Measurements from ENCODE around the gene AKAP6. TPM values are rescaled to one million over a fixed set of nuclear protein-coding genes. Genes with fewer than 3 reads are reported as not detected.

AKAP6 gene
- total RNA-seq, 1 experiment from 2014 or later = 2.8 TPM

- intact Hi-C loops (cut with micrococcal nuclease; ENCODE audit: unreplicated experiment) = no loop called here
- no TSS peak for BruUV-seq (replicated peaks)
- DNase-seq = no peak
- H3K4me1 Mint-ChIP-seq (ENCODE audit: low read depth, unreplicated experiment) = no peaks in the 10 kb centered on the region
- CTCF ChIA-PET = interaction anchor here (1.3 kb wide), 1 partner anchor 10 kb away, joined by 3 read pairs; no protein-coding TSS in a partner anchor
- H3K36me3 Mint-ChIP-seq (ENCODE audit: insufficient read depth, unreplicated experiment) = no peaks in the 10 kb centered on the region
- H3K27ac Mint-ChIP-seq (ENCODE audit: unreplicated experiment) = no peak overlapping the region
- TF ChIP-seq CTCF (IDR thresholded peaks at IDR 0.05; ENCODE audit: unreplicated experiment) = no peak
- no peaks in the 10 kb centered on the region for H3K9me3 Mint-ChIP-seq (ENCODE audit: low read depth, unreplicated experiment)
- H3K4me3 Mint-ChIP-seq (ENCODE audit: low read depth, unreplicated experiment) = no peak overlapping the region
- H3K27me3 Mint-ChIP-seq (ENCODE audit: unreplicated experiment) = no peaks in the 10 kb centered on the region
Measured at GRCh38 chr14:32611752-32612151, 282.7 kb downstream of the AKAP6 start.

GRCh38 chr14:32618991-32619390 is 289.9 kb downstream of the AKAP6 start:
- CTCF ChIA-PET = no interaction called here
- H3K4me3 Mint-ChIP-seq (ENCODE audit: low read depth, unreplicated experiment) = no peak overlapping the region

GRCh38 chr14:32620303-32620702 is 291.2 kb downstream of the AKAP6 start:
- no TSS peak for BruUV-seq (replicated peaks)
- DNase-seq = no peak
- intact Hi-C loops (cut with micrococcal nuclease; ENCODE audit: unreplicated experiment) = no loop called here
- no peak overlapping the region for H3K27ac Mint-ChIP-seq (ENCODE audit: unreplicated experiment)
- CTCF ChIA-PET = no interaction called here
- TF ChIP-seq CTCF (IDR thresholded peaks at IDR 0.05; ENCODE audit: unreplicated experiment) = no peak
- H3K36me3 Mint-ChIP-seq (ENCODE audit: insufficient read depth, unreplicated experiment) = no peaks in the 10 kb centered on the region
- peaks cover 4% of the 10 kb centered on the region for H3K9me3 Mint-ChIP-seq (ENCODE audit: low read depth, unreplicated experiment)
- no peaks in the 10 kb centered on the region for H3K4me1 Mint-ChIP-seq (ENCODE audit: low read depth, unreplicated experiment)
- H3K4me3 Mint-ChIP-seq (ENCODE audit: low read depth, unreplicated experiment) = no peak overlapping the region
- H3K27me3 Mint-ChIP-seq (ENCODE audit: unreplicated experiment) = no peaks in the 10 kb centered on the region

More at GRCh38 chr14:32618991-32619390, 289.9 kb downstream of the AKAP6 start:
- Mint-ChIP-seq H3K27ac (ENCODE audit: unreplicated experiment) (no peak overlapping the region), H3K27me3 (ENCODE audit: unreplicated experiment) (no peaks in the 10 kb centered on the region), H3K4me1 (ENCODE audit: low read depth, unreplicated experiment) (no peaks in the 10 kb centered on the region), H3K36me3 (ENCODE audit: insufficient read depth, unreplicated experiment) (no peaks in the 10 kb centered on the region), H3K9me3 (ENCODE audit: low read depth, unreplicated experiment) (peaks cover 4% of the 10 kb centered on the region)
- DNase-seq = no peak
- no peak for TF ChIP-seq CTCF (IDR thresholded peaks at IDR 0.05; ENCODE audit: unreplicated experiment)
- no TSS peak for BruUV-seq (replicated peaks)
- intact Hi-C loops (cut with micrococcal nuclease; ENCODE audit: unreplicated experiment) = no loop called here

GRCh38 chr14:32620724-32621123 is 291.6 kb downstream of the AKAP6 start:
- Mint-ChIP-seq H3K36me3 (ENCODE audit: insufficient read depth, unreplicated experiment) (no peaks in the 10 kb centered on the region), H3K4me3 (ENCODE audit: low read depth, unreplicated experiment) (no peak overlapping the region), H3K4me1 (ENCODE audit: low read depth, unreplicated experiment) (no peaks in the 10 kb centered on the region), H3K27me3 (ENCODE audit: unreplicated experiment) (no peaks in the 10 kb centered on the region), H3K27ac (ENCODE audit: unreplicated experiment) (no peak overlapping the region), H3K9me3 (ENCODE audit: low read depth, unreplicated experiment) (peaks cover 4% of the 10 kb centered on the region)
- no TSS peak for BruUV-seq (replicated peaks)
- CTCF ChIA-PET = no interaction called here
- no peak for DNase-seq
- intact Hi-C loops (cut with micrococcal nuclease; ENCODE audit: unreplicated experiment) = no loop called here
- no peak for TF ChIP-seq CTCF (IDR thresholded peaks at IDR 0.05; ENCODE audit: unreplicated experiment)
